Activated CD8-positive, alpha-beta memory T cell treated with anti-CD3 and anti-CD28 coated beads for 48 hours (primary cell): ENCODE results near the gene SYK.
"Not testable (repeated sequence)": the region's sequence is repeated elsewhere in the genome, so short reads cannot be mapped to it uniquely, and the experiment has no call there.

Experiments
- DNase-seq, 3 experiments: peaks; one replicate each; pipeline ENCODE4 v3.0.0-alpha.2; 2020; ENCODE audit warnings: low read depth in 2 of 3, low spot score in 2 of 3

SYK gene

GRCh38 chr9:90873422-90873821 lies 71.8 kb downstream of the SYK start:
- no peak for DNase-seq

GRCh38 chr9:90874194-90874593 lies 72.6 kb downstream of the SYK start:
- no peak for DNase-seq

GRCh38 chr9:90878562-90878961 lies 76.9 kb downstream of the SYK start:
- no peak for DNase-seq

- DNase-seq, result no peak
Measured at GRCh38 chr9:90880066-90880465, 78.4 kb downstream of the SYK start.

- no peak for DNase-seq
Measured at GRCh38 chr9:90880669-90881068, 79.0 kb downstream of the SYK start.

- no peak for DNase-seq
Measured at GRCh38 chr9:90881648-90882047, 80.0 kb downstream of the SYK start.

GRCh38 chr9:90882991-90883600 lies 81.5 kb downstream of the SYK start:
- DNase-seq, result no peak

GRCh38 chr9:90883661-90884060 lies 82.0 kb downstream of the SYK start:
- no peak for DNase-seq

- DNase-seq, result no peak
Measured at GRCh38 chr9:90884178-90884577, 82.6 kb downstream of the SYK start.

- not testable (repeated sequence) for DNase-seq
Measured at GRCh38 chr9:90886868-90887267, 85.2 kb downstream of the SYK start.

- no peak for DNase-seq
Measured at GRCh38 chr9:90888941-90889340, 87.3 kb downstream of the SYK start.

- no peak for DNase-seq
Measured at GRCh38 chr9:90890146-90890810, 88.7 kb downstream of the SYK start.

GRCh38 chr9:90891308-90892040 lies 89.9 kb downstream of the SYK start:
- no peak for DNase-seq

GRCh38 chr9:90892918-90893317 lies 91.3 kb downstream of the SYK start:
- DNase-seq, result no peak

GRCh38 chr9:90893706-90894105 lies 92.1 kb downstream of the SYK start:
- no peak for DNase-seq

- DNase-seq, result no peak
Measured at GRCh38 chr9:90894986-90895687, 93.5 kb downstream of the SYK start.

GRCh38 chr9:90895786-90896185 lies 94.2 kb downstream of the SYK start:
- DNase-seq, result no peak

- no peak for DNase-seq
Measured at GRCh38 chr9:90896231-90896630, 94.6 kb downstream of the SYK start.

- DNase-seq, result no peak
Measured at GRCh38 chr9:90898228-90898627, 96.6 kb downstream of the SYK start.

GRCh38 chr9:90899287-90899686 lies 97.7 kb downstream of the SYK start:
- DNase-seq, result no peak

- no peak for DNase-seq
Measured at GRCh38 chr9:90900130-90900529, 98.5 kb downstream of the SYK start.

GRCh38 chr9:90901933-90902332 lies 100.3 kb downstream of the SYK start:
- DNase-seq, result no peak
